Lower leg skin (tissue), 4 donors: ENCODE data around the gene NCKAP5. TPM values are rescaled to one million over a fixed set of nuclear protein-coding genes. Genes with fewer than 3 reads are reported as not detected.

Experiments used
- DNase-seq, 2 donors: peaks; one replicate each; pipeline ENCODE4 v3.0.0-alpha.2; 2019; ENCODE audit warnings: low spot score in 2 of 2
- H3K4me3 ChIP-seq: fragments of 200-600 bp; sonication (generic); 2 replicates; pipeline ENCODE4 v1.5.1; 2017; ENCODE audit warnings: mild to moderate bottlenecking, low read depth; ENCODE audit not compliant: poor library complexity, severe bottlenecking
- POLR2A ChIP-seq, 2 donors: fragments of 450-650 bp; IDR thresholded peaks; one replicate each; pipeline ENCODE4 v1.6.1; 2016 to 2017; ENCODE audit warnings: antibody characterized with exemption in 2 of 2, mild to moderate bottlenecking in 1 of 2, moderate library complexity in 1 of 2
- WGBS, 2 donors: methylation state at CpG; one replicate each; pipeline ENCODE4 v1.1.5; 2018; 5-methylcytosine and 5-hydroxymethylcytosine counted together
- intact Hi-C: fragments of 100-400 bp; cut with DNase I; formaldehyde crosslinking; loops from one replicate; pipeline ENCODE4 v1.15.0; 2023; ENCODE audit warnings: low total_unique reads
- total RNA-seq, 4 donors: library from RNA; depleted of rRNA; stranded (reverse); fragments of >200 nt; gene quantifications; one replicate each; pipeline ENCODE4 v1.1.0, GENCODE V29; 2016
- TF ChIP-seq, protein P1 (sequence below), 3 donors: fragments of 450-650 bp; IDR thresholded peaks; one replicate each; pipeline ENCODE4 v1.5.1; 2016; ENCODE audit warnings: antibody characterized with exemption in 3 of 3, mild to moderate bottlenecking in 3 of 3, moderate library complexity in 2 of 3

The NCKAP5 gene
- total RNA-seq, 4 donors from 2014 or later: 2.0 to 5.1 (median 3.6) TPM

DNA sequence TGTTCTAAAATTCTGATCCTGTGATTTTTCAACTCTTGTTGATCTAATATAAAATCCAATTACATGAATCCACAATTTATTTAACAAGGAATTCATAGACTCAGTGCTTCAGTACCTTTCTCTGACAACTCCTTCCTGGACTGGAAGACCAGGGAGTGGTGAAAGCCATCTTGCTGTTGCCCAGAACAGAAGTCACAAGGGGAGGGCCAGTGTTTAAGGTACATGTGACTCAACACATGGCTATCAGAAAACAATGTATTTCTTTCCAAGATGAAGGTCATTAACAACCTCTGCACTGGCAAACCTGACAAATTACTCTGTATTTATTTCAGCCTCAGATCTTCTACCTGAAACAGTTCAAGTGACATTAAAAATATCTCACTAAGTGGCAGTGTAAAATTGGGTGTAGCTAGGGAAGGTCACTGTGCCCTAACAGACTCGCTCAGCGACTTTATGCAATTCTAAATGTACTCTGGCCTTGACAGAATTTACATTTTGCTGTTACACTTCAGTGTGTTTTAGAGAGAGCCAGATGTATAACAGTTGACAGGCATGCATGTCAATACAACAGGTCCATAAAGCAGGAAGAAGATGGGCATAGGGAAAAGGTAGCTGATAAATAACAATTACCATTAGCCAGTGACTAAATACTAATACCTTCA lies 75.4 kb downstream of the NCKAP5 start:
- 84 to 98% methylated on average over 2 of the region's 2 CpGs for WGBS, 2 donors
- DNase-seq: no peak
- no peak overlapping the region for H3K4me3 ChIP-seq
- intact Hi-C loops: no loop called here
- no peak for TF ChIP-seq POLR2A (IDR thresholded peaks at IDR 0.05)
- TF ChIP-seq, protein P1, sequence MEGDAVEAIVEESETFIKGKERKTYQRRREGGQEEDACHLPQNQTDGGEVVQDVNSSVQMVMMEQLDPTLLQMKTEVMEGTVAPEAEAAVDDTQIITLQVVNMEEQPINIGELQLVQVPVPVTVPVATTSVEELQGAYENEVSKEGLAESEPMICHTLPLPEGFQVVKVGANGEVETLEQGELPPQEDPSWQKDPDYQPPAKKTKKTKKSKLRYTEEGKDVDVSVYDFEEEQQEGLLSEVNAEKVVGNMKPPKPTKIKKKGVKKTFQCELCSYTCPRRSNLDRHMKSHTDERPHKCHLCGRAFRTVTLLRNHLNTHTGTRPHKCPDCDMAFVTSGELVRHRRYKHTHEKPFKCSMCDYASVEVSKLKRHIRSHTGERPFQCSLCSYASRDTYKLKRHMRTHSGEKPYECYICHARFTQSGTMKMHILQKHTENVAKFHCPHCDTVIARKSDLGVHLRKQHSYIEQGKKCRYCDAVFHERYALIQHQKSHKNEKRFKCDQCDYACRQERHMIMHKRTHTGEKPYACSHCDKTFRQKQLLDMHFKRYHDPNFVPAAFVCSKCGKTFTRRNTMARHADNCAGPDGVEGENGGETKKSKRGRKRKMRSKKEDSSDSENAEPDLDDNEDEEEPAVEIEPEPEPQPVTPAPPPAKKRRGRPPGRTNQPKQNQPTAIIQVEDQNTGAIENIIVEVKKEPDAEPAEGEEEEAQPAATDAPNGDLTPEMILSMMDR (IDR thresholded peaks at IDR 0.05): no peak

DNA sequence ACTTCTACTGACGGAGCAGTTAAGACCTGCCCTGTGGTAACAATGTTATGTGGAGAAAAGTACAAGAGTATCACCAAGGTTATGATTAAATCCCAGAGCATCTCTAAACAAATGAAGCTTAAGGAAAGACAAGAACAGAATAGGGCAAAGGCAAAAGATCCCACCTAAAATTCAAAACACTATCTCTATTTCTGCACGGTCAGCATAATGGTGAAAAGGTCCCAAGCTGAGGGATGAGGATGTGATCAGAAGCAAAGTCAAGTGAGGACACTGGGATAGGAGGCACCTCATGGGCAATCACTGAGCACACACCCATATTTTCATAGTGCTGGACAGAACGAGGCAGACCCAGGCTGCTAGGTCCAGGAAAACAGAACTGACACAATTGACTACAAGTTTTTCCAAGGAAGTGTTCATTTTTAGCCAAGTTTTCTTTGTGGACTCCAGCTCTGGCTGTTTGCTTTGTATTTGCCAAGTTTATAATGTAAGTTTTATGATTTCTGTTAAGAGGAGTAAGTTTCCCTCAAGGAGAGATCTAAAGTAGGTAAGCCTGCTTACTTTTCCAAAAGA lies 77.8 kb downstream of the NCKAP5 start:
- DNase-seq: no peak
- 55 to 61% methylated on average over 3 of the region's 3 CpGs for WGBS, 2 donors
- intact Hi-C loops: no loop called here
- H3K4me3 ChIP-seq: no peak overlapping the region
- TF ChIP-seq, protein P1 (IDR thresholded peaks at IDR 0.05): no peak
- TF ChIP-seq POLR2A (IDR thresholded peaks at IDR 0.05): no peak

DNA sequence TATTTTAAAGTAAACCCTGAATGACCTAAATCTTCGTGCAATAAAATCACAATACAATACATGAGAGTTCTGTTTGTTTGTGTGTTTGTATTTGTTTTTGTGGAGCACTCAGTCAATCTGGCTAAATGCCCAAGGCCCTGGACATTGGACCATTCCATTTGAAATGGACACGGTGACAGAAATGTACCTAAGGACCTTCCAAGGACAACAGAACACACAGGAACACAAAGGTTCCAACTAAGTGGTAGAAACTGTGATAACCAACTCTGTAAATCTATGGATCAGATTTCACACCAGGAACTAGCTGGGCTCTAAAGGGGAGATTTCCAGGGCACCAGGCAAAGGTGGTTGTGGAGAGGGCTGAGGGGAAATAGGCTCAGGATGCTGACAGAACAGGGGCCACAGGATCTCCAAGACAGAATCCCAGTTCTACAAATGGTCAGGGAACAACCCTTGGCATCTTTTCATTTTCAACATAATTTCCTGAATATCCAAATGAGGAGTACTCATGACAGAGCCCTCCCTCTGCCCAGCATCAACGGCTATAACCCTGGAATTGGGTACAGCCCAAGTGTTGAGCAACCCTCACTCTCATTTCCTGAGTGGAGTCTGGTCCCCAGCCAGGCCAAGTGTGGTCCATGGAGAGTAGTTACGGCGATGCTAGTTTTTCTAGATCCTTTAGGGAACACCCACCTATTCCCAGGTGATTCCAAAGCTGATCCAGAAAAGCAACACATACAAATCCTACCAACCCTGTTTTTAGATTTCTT lies 78.4 kb downstream of the NCKAP5 start:
- peak; percentile 44 to 90 for DNase-seq
- intact Hi-C loops: no loop called here
- TF ChIP-seq, protein P1 (IDR thresholded peaks at IDR 0.05): no peak
- no peak for TF ChIP-seq POLR2A (IDR thresholded peaks at IDR 0.05)
- WGBS, 2 donors: 64% methylated on average over 5 of the region's 5 CpGs
- no peak overlapping the region for H3K4me3 ChIP-seq

DNA sequence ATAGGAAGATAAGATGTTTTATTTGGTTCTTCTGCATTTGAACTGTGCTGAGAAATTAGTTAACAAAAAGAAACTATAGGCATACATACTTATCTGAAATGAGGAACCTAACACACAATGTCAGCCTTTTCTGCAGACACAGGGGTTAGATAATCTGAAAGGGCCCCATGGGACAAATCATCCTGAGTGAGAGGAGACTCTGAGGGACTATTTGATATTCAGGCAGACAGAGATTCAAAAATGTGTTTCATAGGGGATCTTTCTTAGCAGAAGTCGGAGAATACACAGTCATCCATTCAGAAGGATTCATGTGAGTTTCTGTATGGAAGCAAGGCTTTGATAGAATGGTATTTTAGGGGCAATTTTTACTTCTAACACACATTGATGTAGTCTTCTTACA lies 79.1 kb downstream of the NCKAP5 start:
- 79 to 94% methylated on average over 1 of the region's 1 CpG for WGBS, 2 donors
- no peak overlapping the region for H3K4me3 ChIP-seq
- no peak for DNase-seq
- intact Hi-C loops: no loop called here
- TF ChIP-seq, protein P1 (IDR thresholded peaks at IDR 0.05): no peak
- no peak for TF ChIP-seq POLR2A (IDR thresholded peaks at IDR 0.05)

DNA sequence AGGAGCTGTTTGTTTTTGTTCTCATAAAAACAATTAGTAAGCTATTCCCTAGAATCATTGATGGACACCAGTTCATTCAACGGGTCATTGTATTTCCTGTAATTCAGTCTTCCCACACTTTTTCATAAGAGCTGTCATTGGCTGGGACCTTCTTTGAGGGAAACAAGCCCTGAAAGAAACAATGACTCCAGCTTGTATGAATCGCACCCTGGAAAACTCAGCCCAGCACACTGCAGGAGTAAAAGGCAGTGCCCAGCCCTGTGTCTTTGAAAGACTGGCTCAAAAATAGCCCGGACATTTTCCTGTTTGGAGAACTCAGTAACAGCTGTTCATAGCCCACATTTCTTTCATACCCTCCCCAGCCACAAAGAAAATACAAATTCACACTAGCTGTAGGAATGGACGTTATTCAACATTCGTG lies 81.5 kb downstream of the NCKAP5 start:
- DNase-seq: no peak
- WGBS, 2 donors: 52 to 53% methylated on average over 5 of the region's 5 CpGs
- no peak overlapping the region for H3K4me3 ChIP-seq
- intact Hi-C loops: no loop called here
- TF ChIP-seq POLR2A (IDR thresholded peaks at IDR 0.05): no peak
- TF ChIP-seq, protein P1 (IDR thresholded peaks at IDR 0.05): no peak
